ENCODE data around the gene ENOX1. TPM values are rescaled to one million over a fixed set of nuclear protein-coding genes. Genes with fewer than 3 reads are reported as not detected.

ENOX1 gene
- total RNA-seq, 1 donor from 2014 or later = 8.7 TPM

DNA sequence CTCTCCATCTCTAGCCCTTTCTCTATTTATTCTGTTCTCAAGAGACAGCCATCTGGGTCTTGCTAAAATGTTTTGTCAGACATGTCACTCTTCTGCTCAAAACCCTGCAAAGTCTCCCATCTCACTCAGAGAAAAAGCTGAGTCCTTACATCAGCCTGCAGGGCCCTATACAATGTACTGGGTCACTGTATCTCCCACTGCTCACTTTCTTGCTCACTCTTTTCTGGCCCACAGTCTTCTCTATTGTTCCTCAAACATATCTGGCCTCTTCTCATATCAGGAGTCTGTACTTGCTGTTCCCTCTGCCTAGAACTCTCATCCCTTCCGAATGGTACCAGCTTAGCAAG, 189.2 kb downstream of the ENOX1 start:
- Mint-ChIP-seq H3K27ac (ENCODE audit: unreplicated experiment) (no peak overlapping the region), H3K27me3 (ENCODE audit: unreplicated experiment) (peaks cover 3% of the 10 kb centered on the region), H3K4me1 (ENCODE audit: low read depth, unreplicated experiment) (no peaks in the 10 kb centered on the region)

DNA sequence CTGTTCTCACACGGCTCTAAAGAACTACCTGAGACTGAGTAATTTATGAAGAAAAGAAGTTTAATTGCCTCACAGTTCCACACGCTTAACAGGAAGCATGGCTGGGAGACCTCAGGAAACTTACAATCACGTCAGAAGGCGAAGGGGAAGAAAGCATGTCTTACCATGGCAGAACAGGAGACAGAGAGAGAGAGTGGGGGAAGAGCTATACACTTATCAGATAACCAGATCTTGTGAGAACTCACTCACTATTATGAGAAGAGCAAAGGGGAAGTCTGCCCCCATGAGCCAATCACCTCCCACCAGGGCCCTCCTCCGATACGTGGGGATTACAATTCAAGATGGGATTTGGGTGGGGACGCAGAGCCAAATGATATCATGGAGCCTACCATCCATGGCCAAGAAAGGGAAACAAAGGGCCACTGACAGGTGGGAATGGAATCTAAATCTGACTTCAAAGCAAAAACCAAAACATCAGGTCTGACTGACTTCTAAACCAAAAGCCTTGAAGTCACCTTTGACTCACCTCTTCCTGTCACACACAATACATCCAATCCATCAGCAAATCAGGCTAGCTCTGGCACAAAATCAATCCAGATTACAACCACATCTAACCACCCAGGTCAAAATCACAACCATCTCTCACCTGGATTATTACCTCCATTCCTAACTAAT, 189.7 kb downstream of the ENOX1 start:
- no peaks in the 10 kb centered on the region for H3K36me3 Mint-ChIP-seq (ENCODE audit: unreplicated experiment)
- TF ChIP-seq, protein P1, sequence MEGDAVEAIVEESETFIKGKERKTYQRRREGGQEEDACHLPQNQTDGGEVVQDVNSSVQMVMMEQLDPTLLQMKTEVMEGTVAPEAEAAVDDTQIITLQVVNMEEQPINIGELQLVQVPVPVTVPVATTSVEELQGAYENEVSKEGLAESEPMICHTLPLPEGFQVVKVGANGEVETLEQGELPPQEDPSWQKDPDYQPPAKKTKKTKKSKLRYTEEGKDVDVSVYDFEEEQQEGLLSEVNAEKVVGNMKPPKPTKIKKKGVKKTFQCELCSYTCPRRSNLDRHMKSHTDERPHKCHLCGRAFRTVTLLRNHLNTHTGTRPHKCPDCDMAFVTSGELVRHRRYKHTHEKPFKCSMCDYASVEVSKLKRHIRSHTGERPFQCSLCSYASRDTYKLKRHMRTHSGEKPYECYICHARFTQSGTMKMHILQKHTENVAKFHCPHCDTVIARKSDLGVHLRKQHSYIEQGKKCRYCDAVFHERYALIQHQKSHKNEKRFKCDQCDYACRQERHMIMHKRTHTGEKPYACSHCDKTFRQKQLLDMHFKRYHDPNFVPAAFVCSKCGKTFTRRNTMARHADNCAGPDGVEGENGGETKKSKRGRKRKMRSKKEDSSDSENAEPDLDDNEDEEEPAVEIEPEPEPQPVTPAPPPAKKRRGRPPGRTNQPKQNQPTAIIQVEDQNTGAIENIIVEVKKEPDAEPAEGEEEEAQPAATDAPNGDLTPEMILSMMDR (IDR thresholded peaks at IDR 0.05; ENCODE audit: partially characterized antibody, unreplicated experiment) = no peak
- H3K4me3 Mint-ChIP-seq (ENCODE audit: unreplicated experiment) = no peak overlapping the region
- H3K9me3 Mint-ChIP-seq (ENCODE audit: unreplicated experiment) = peaks cover 2% of the 10 kb centered on the region
- H3K27me3 Mint-ChIP-seq (ENCODE audit: unreplicated experiment) = peaks cover 3% of the 10 kb centered on the region
- no peak for DNase-seq
- no peaks in the 10 kb centered on the region for H3K4me1 Mint-ChIP-seq (ENCODE audit: low read depth, unreplicated experiment)
- no peak overlapping the region for H3K27ac Mint-ChIP-seq (ENCODE audit: unreplicated experiment)

More for the DNA sequence above, 189.2 kb downstream of the ENOX1 start:
- H3K36me3 Mint-ChIP-seq (ENCODE audit: unreplicated experiment) = no peaks in the 10 kb centered on the region
- DNase-seq = no peak
- peaks cover 2% of the 10 kb centered on the region for H3K9me3 Mint-ChIP-seq (ENCODE audit: unreplicated experiment)
- no peak overlapping the region for H3K4me3 Mint-ChIP-seq (ENCODE audit: unreplicated experiment)
- TF ChIP-seq, protein P1 (IDR thresholded peaks at IDR 0.05; ENCODE audit: partially characterized antibody, unreplicated experiment) = no peak

DNA sequence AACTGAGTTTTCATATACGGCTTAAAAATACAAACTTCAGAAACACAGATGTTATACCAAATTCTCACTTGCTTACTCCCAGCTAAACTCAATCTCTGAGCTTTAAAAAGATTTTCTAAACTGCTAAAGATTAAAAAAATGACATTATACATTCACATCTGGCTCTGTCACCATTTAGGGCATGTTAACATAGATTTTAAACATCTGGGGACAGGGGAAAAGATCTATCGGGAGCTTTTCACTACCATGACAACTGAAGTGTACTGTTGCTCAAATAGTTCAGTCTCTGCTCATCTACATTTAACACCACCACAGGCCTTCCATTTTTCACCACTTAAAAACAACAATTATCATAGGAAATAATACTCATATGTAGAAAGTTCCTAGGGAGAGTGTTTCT, 190.8 kb downstream of the ENOX1 start:
- TF ChIP-seq, protein P1 (IDR thresholded peaks at IDR 0.05; ENCODE audit: partially characterized antibody, unreplicated experiment) = no peak
- Mint-ChIP-seq H3K27ac (ENCODE audit: unreplicated experiment) (no peak overlapping the region), H3K4me1 (ENCODE audit: low read depth, unreplicated experiment) (no peaks in the 10 kb centered on the region), H3K36me3 (ENCODE audit: unreplicated experiment) (no peaks in the 10 kb centered on the region), H3K27me3 (ENCODE audit: unreplicated experiment) (peaks cover 3% of the 10 kb centered on the region), H3K9me3 (ENCODE audit: unreplicated experiment) (peaks cover 2% of the 10 kb centered on the region), H3K4me3 (ENCODE audit: unreplicated experiment) (no peak overlapping the region)
- DNase-seq = no peak

DNA sequence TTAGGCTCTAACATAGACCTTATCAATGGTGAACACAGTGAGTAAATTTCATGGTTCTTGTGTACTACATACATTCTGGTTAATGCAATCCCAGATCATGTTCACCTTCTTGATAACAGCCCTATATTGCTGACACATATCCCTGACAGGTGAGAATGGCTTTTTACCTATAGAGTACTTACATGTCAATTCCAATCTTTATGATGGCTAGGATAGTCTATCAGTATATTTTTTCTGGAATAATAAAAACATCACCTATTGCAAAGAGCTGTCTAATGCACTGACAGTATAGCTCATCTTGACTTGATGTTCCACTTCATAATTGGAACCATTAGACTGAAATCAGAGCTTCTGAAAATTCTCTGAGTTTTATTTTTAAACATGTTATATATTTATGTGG, 199.4 kb downstream of the ENOX1 start:
- Mint-ChIP-seq H3K4me3 (ENCODE audit: unreplicated experiment) (no peak overlapping the region), H3K27ac (ENCODE audit: unreplicated experiment) (no peak overlapping the region)

DNA sequence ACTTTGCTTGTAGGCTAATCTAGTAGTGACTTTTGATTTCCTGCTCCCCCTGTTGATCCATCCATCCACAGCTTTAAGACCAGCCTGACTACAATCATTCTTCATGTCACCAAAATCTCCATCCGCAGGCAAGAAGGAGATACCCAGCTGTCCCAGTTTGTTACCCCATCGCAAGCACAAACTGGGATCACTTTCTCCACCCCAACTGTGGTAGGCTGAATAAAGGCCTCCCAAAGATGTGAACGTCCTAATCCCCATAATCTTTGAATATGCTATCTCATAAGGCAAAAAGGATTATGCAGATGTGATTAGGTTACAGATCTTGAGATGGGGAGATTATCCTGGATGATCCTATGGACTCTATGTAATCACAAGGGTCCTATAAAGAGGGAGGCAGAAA, 202.0 kb downstream of the ENOX1 start:
- no peak for DNase-seq
- TF ChIP-seq, protein P1 (IDR thresholded peaks at IDR 0.05; ENCODE audit: partially characterized antibody, unreplicated experiment) = no peak
- H3K4me3 Mint-ChIP-seq (ENCODE audit: unreplicated experiment) = no peak overlapping the region
- no peaks in the 10 kb centered on the region for H3K4me1 Mint-ChIP-seq (ENCODE audit: low read depth, unreplicated experiment)
- no peaks in the 10 kb centered on the region for H3K9me3 Mint-ChIP-seq (ENCODE audit: unreplicated experiment)
- H3K36me3 Mint-ChIP-seq (ENCODE audit: unreplicated experiment) = no peaks in the 10 kb centered on the region
- H3K27me3 Mint-ChIP-seq (ENCODE audit: unreplicated experiment) = no peaks in the 10 kb centered on the region
- H3K27ac Mint-ChIP-seq (ENCODE audit: unreplicated experiment) = no peak overlapping the region

More for the DNA sequence above, 199.4 kb downstream of the ENOX1 start:
- Mint-ChIP-seq H3K9me3 (ENCODE audit: unreplicated experiment) (no peaks in the 10 kb centered on the region), H3K4me1 (ENCODE audit: low read depth, unreplicated experiment) (no peaks in the 10 kb centered on the region), H3K27me3 (ENCODE audit: unreplicated experiment) (no peaks in the 10 kb centered on the region), H3K36me3 (ENCODE audit: unreplicated experiment) (no peaks in the 10 kb centered on the region)
- no peak for DNase-seq
- TF ChIP-seq, protein P1 (IDR thresholded peaks at IDR 0.05; ENCODE audit: partially characterized antibody, unreplicated experiment) = no peak
